Smooth muscle cell (in vitro differentiated cells): ENCODE results near the gene LGI1. TPM values are rescaled to one million over a fixed set of nuclear protein-coding genes. Genes with fewer than 3 reads are reported as not detected.

ENCODE experiments used
- DNase-seq: peaks from one replicate; lab custom pipeline; 2025; ENCODE audit not compliant: unreplicated experiment; lab: John Stamatoyannopoulos, UW
- H2AFZ ChIP-seq: fragments of 200-600 bp; sonication (generic); 2 replicates; pipeline ENCODE4 v1.6.0; 2016; ENCODE audit warnings: antibody characterized with exemption, low read depth, mild to moderate bottlenecking
- H3F3A ChIP-seq: fragments of 200-600 bp; sonication (generic); 2 replicates; pipeline ENCODE4 v1.6.0; 2017; ENCODE audit warnings: antibody characterized with exemption, low read depth
- H3K27ac ChIP-seq: fragments of 200-600 bp; sonication (generic); 2 replicates; pipeline ENCODE4 v1.5.1; 2016; ENCODE audit warnings: low read depth, mild to moderate bottlenecking
- H3K27me3 ChIP-seq: fragments of 200-600 bp; sonication (generic); 2 replicates; pipeline ENCODE4 v1.6.1; 2016; ENCODE audit warnings: low read depth, mild to moderate bottlenecking
- H3K36me3 ChIP-seq: fragments of 200-600 bp; sonication (generic); 2 replicates; pipeline ENCODE4 v1.5.1; 2016; ENCODE audit warnings: low read depth
- H3K4me1 ChIP-seq: fragments of 200-600 bp; sonication (generic); 2 replicates; pipeline ENCODE4 v1.5.1; 2016; ENCODE audit warnings: low read depth
- H3K4me2 ChIP-seq: fragments of 200-600 bp; sonication (generic); 2 replicates; pipeline ENCODE4 v1.6.0; 2016; ENCODE audit warnings: mild to moderate bottlenecking
- H3K4me3 ChIP-seq: fragments of 200-600 bp; sonication (generic); 2 replicates; pipeline ENCODE4 v1.5.1; 2016; ENCODE audit warnings: mild to moderate bottlenecking
- H3K79me2 ChIP-seq: fragments of 200-600 bp; sonication (generic); 2 replicates; pipeline ENCODE4 v1.6.0; 2016; ENCODE audit warnings: low read depth, mild to moderate bottlenecking
- H3K9ac ChIP-seq: fragments of 200-600 bp; sonication (generic); 2 replicates; pipeline ENCODE4 v1.6.0; 2016; ENCODE audit warnings: low read depth
- H3K9me3 ChIP-seq: fragments of 200-600 bp; sonication (generic); replicated peaks from 2 replicates; pipeline ENCODE4 v1.5.1; 2016; ENCODE audit warnings: low read depth
- H4K20me1 ChIP-seq: fragments of 200-600 bp; sonication (generic); 2 replicates; pipeline ENCODE4 v1.6.0; 2016; ENCODE audit warnings: low read depth
- WGBS: methylation state at CpG from one replicate; pipeline ENCODE4 v1.1.7; 2016; ENCODE audit warnings: low lambda C conversion rate; 5-methylcytosine and 5-hydroxymethylcytosine counted together
- polyA plus RNA-seq: library from polyadenylated mRNA; unstranded; fragments of >200 nt; fragmentation: Nextera tagmentation; extraction: Ambion mirVana; gene quantifications from 2 replicates; pipeline ENCODE4 v1.2.1, GENCODE V29; 2016
- total RNA-seq: library from RNA; depleted of rRNA; stranded (reverse); fragments of >200 nt; gene quantifications from 2 replicates; pipeline ENCODE4 v1.2.3, GENCODE V29; 2014
- TF ChIP-seq, protein P1 (sequence below): fragments of 200-600 bp; sonication (generic); IDR thresholded peaks from 2 replicates; pipeline ENCODE4 v1.5.1; 2017; ENCODE audit warnings: borderline replicate concordance, mild to moderate bottlenecking, antibody characterized with exemption; ENCODE audit not compliant: insufficient read depth, poor library complexity, severe bottlenecking

Gene LGI1
- total and polyA plus RNA-seq, 2 experiments from 2014 or later, result 6.7 TPM; not detected in 1

GRCh38 chr10:93719901-93720300 is 37.8 kb upstream of the LGI1 start:
- Histone ChIP-seq H3K4me1 (no peaks in the 10 kb centered on the region), H3K4me2 (no peak overlapping the region), H3K36me3 (no peaks in the 10 kb centered on the region), H3K9me3 (no peaks in the 10 kb centered on the region), H3K27ac (no peak overlapping the region), H3K79me2 (no peaks in the 10 kb centered on the region), H3F3A (no peaks in the 10 kb centered on the region), H3K9ac (no peak overlapping the region), H4K20me1 (no peaks in the 10 kb centered on the region), H3K4me3 (no peak overlapping the region), H3K27me3 (peaks cover 2% of the 10 kb centered on the region), H2AFZ (no peak overlapping the region)
- no peak for DNase-seq
- TF ChIP-seq, protein P1, sequence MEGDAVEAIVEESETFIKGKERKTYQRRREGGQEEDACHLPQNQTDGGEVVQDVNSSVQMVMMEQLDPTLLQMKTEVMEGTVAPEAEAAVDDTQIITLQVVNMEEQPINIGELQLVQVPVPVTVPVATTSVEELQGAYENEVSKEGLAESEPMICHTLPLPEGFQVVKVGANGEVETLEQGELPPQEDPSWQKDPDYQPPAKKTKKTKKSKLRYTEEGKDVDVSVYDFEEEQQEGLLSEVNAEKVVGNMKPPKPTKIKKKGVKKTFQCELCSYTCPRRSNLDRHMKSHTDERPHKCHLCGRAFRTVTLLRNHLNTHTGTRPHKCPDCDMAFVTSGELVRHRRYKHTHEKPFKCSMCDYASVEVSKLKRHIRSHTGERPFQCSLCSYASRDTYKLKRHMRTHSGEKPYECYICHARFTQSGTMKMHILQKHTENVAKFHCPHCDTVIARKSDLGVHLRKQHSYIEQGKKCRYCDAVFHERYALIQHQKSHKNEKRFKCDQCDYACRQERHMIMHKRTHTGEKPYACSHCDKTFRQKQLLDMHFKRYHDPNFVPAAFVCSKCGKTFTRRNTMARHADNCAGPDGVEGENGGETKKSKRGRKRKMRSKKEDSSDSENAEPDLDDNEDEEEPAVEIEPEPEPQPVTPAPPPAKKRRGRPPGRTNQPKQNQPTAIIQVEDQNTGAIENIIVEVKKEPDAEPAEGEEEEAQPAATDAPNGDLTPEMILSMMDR, result no peak
- WGBS, result 71% methylated on average over 3 of the region's 3 CpGs

GRCh38 chr10:93722550-93722949 is 35.2 kb upstream of the LGI1 start:
- Histone ChIP-seq H3K4me3 (no peak overlapping the region), H3K9me3 (no peaks in the 10 kb centered on the region)

DNA sequence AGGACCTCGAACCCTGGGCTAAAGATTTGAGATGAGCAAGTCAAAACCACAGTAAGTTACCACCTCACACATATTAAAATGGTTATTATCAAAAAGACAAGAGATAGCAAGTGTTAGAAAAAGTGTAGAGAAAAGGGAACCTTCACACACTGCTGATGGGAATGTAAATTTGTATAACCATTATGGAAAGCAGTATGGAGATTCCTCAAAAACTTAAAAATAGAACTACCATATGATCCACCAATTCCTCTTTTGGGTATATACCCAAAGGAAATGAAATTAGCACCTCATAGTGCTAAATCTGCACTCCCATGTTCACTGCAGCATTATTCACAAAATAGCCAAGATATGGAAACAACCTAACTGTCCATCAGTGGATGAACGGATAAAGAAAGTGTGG is 34.6 kb upstream of the LGI1 start:
- H3F3A ChIP-seq, result no peaks in the 10 kb centered on the region
- no peak overlapping the region for H3K9ac ChIP-seq
- H3K4me1 ChIP-seq, result no peaks in the 10 kb centered on the region
- H2AFZ ChIP-seq, result no peak overlapping the region
- DNase-seq, result no peak
- TF ChIP-seq, protein P1, result no peak
- 92% methylated on average over 2 of the region's 2 CpGs for WGBS
- H3K36me3 ChIP-seq, result no peaks in the 10 kb centered on the region
- no peak overlapping the region for H3K4me2 ChIP-seq
- no peak overlapping the region for H3K4me3 ChIP-seq
- H3K27ac ChIP-seq, result no peak overlapping the region
- peaks cover 27% of the 10 kb centered on the region for H3K27me3 ChIP-seq
- no peaks in the 10 kb centered on the region for H4K20me1 ChIP-seq
- no peaks in the 10 kb centered on the region for H3K79me2 ChIP-seq
- no peaks in the 10 kb centered on the region for H3K9me3 ChIP-seq

More at GRCh38 chr10:93722550-93722949, 35.2 kb upstream of the LGI1 start:
- H3K4me1 ChIP-seq, result no peaks in the 10 kb centered on the region
- TF ChIP-seq, protein P1, result no peak
- H3K27ac ChIP-seq, result no peak overlapping the region
- H3K36me3 ChIP-seq, result no peaks in the 10 kb centered on the region
- no peak overlapping the region for H3K9ac ChIP-seq
- no peak for DNase-seq
- no peak overlapping the region for H2AFZ ChIP-seq
- no peaks in the 10 kb centered on the region for H4K20me1 ChIP-seq
- no peaks in the 10 kb centered on the region for H3F3A ChIP-seq
- peaks cover 25% of the 10 kb centered on the region for H3K27me3 ChIP-seq
- no peak overlapping the region for H3K4me2 ChIP-seq
- no peaks in the 10 kb centered on the region for H3K79me2 ChIP-seq

- H3K4me3 ChIP-seq, result no peak overlapping the region
- WGBS, result 95% methylated on average over 1 of the region's 1 CpG
- H3K79me2 ChIP-seq, result no peaks in the 10 kb centered on the region
- no peak overlapping the region for H2AFZ ChIP-seq
- no peaks in the 10 kb centered on the region for H3F3A ChIP-seq
- H3K27ac ChIP-seq, result no peak overlapping the region
- DNase-seq, result no peak
- peaks cover 27% of the 10 kb centered on the region for H3K27me3 ChIP-seq
- no peaks in the 10 kb centered on the region for H3K9me3 ChIP-seq
- TF ChIP-seq, protein P1, result no peak
- H3K9ac ChIP-seq, result no peak overlapping the region
- no peaks in the 10 kb centered on the region for H3K4me1 ChIP-seq
- no peaks in the 10 kb centered on the region for H4K20me1 ChIP-seq
- no peak overlapping the region for H3K4me2 ChIP-seq
- no peaks in the 10 kb centered on the region for H3K36me3 ChIP-seq
Measured at GRCh38 chr10:93726024-93726423, 31.7 kb upstream of the LGI1 start.
